ENCODE results near the gene BCL2.

GRCh38 chr18:63168287-63168686, 151.3 kb downstream of the BCL2 start:
- TF ChIP-seq POLR2A (IDR thresholded peaks at IDR 0.05) (no peak), CTCF (IDR thresholded peaks at IDR 0.05) (no peak), POLR2AphosphoS5 (IDR thresholded peaks at IDR 0.05) (no peak)

Measured in prostate gland (tissue), 2 donors.